Measurements from ENCODE around the gene RNASEH2B.

The RNASEH2B gene

GRCh38 chr13:50941146-50941545 lies 31.6 kb downstream of the RNASEH2B start:
- DNase-seq (ENCODE audit: low read depth): no peak
- TF ChIP-seq CTCF (IDR thresholded peaks at IDR 0.05; ENCODE audit: control insufficient read depth, insufficient read depth, low read depth, low read length, missing control alignments): no peak
- no peak overlapping the region for H3K4me3 ChIP-seq (ENCODE audit: control insufficient read depth, low read depth, low read length)

- TF ChIP-seq CTCF (IDR thresholded peaks at IDR 0.05; ENCODE audit: control insufficient read depth, insufficient read depth, low read depth, low read length, missing control alignments): no peak
- H3K4me3 ChIP-seq (ENCODE audit: control insufficient read depth, low read depth, low read length): no peak overlapping the region
- no peak for DNase-seq (ENCODE audit: low read depth)
Observed at GRCh38 chr13:50942630-50943311, 33.2 kb downstream of the RNASEH2B start.

DNA sequence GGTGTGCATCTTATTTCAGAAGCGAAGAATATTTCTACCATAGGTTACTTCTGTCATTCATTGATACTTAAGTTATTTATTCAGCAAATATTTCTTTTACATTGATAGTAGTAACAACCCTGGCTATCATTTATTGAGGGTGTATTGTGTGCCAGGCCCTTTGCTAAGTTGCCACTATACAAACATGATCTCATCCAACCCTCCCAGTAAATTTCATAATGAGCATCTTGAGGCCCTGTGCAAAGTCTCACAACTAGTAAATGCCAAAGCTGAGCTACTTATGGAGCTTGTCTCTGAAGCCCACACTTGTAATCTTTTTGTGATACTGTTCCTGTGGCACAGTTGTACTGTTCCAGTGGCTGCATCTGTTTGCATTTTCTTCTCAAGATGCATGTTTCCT lies 36.1 kb downstream of the RNASEH2B start:
- H3K4me3 ChIP-seq (ENCODE audit: control insufficient read depth, low read depth, low read length): no peak overlapping the region
- no peak for TF ChIP-seq CTCF (IDR thresholded peaks at IDR 0.05; ENCODE audit: control insufficient read depth, insufficient read depth, low read depth, low read length, missing control alignments)
- no peak for DNase-seq (ENCODE audit: low read depth)

- peak; percentile 10 for DNase-seq (ENCODE audit: low read depth)
- H3K4me3 ChIP-seq (ENCODE audit: control insufficient read depth, low read depth, low read length): no peak overlapping the region
- TF ChIP-seq CTCF (IDR thresholded peaks at IDR 0.05; ENCODE audit: control insufficient read depth, insufficient read depth, low read depth, low read length, missing control alignments): no peak
Observed at GRCh38 chr13:50948601-50949000, 39.0 kb downstream of the RNASEH2B start.

GRCh38 chr13:50950849-50951248 lies 41.3 kb downstream of the RNASEH2B start:
- DNase-seq (ENCODE audit: low read depth): no peak

GRCh38 chr13:50951366-50951765 lies 41.8 kb downstream of the RNASEH2B start:
- no peak for TF ChIP-seq CTCF (IDR thresholded peaks at IDR 0.05; ENCODE audit: control insufficient read depth, insufficient read depth, low read depth, low read length, missing control alignments)
- DNase-seq (ENCODE audit: low read depth): no peak
- H3K4me3 ChIP-seq (ENCODE audit: control insufficient read depth, low read depth, low read length): no peak overlapping the region

More at GRCh38 chr13:50950849-50951248, 41.3 kb downstream of the RNASEH2B start:
- no peak for TF ChIP-seq CTCF (IDR thresholded peaks at IDR 0.05; ENCODE audit: control insufficient read depth, insufficient read depth, low read depth, low read length, missing control alignments)
- no peak overlapping the region for H3K4me3 ChIP-seq (ENCODE audit: control insufficient read depth, low read depth, low read length)

Data from AG09309 (cell line).